Left lung (tissue), 10 donors: ENCODE data around the gene RTBDN. TPM values are rescaled to one million over a fixed set of nuclear protein-coding genes. Genes with fewer than 3 reads are reported as not detected.

Experiments
- ATAC-seq: fragments of 200-7000 bp; cut with Tn5 transposase; one replicate; pipeline ENCODE4 v1.9.1; 2020; ENCODE audit warnings: moderate library complexity
- DNase-seq, 4 donors: peaks; one replicate each; pipeline ENCODE4 v3.0.0-alpha.2; 2013 to 2020
- H3K27ac ChIP-seq, 2 donors: fragments of 200-600 bp; sonication (generic) in 1 of 2; one replicate each; pipeline versions ENCODE4 v1.5.0 to v1.8.0; 2020 to 2021
- H3K27me3 ChIP-seq, 2 donors: fragments of 200-600 bp; sonication (generic) in 1 of 2; one replicate each; pipeline versions ENCODE4 v1.5.0 to v1.8.0; 2020 to 2021
- H3K36me3 ChIP-seq, 2 donors: fragments of 200-600 bp; sonication (generic) in 1 of 2; one replicate each; pipeline versions ENCODE4 v1.5.0 to v1.8.0; 2020 to 2021
- H3K4me1 ChIP-seq, 2 donors: fragments of 200-600 bp; one replicate each; pipeline ENCODE4 v1.8.0; 2021
- H3K4me3 ChIP-seq, 2 donors: fragments of 200-600 bp; sonication (generic) in 1 of 2; one replicate each; pipeline versions ENCODE4 v1.5.0 to v1.8.0; 2020 to 2021; ENCODE audit warnings: mild to moderate bottlenecking in 1 of 2
- H3K9me3 ChIP-seq, 2 donors: fragments of 200-600 bp; sonication (generic) in 1 of 2; one replicate each; pipeline versions ENCODE4 v1.5.0 to v1.8.0; 2020 to 2021
- CTCF ChIP-seq, 2 donors: fragments of 200-600 bp; sonication (generic) in 1 of 2; IDR thresholded peaks; one replicate each; pipeline versions ENCODE4 v1.5.0 to v1.8.0; 2021; ENCODE audit warnings: antibody characterized with exemption in 2 of 2
- intact Hi-C, 2 donors: fragments of 100-400 bp; cut with DNase I; formaldehyde crosslinking; loops; one replicate each; pipeline versions ENCODE4 v1.11.2 to v1.14.2; 2022
- polyA plus RNA-seq, 6 donors: library from polyadenylated mRNA; unstranded; fragments of 120-200 nt; gene quantifications; one replicate each; pipeline ENCODE4 v1.2.1, GENCODE V29; 2013; ENCODE audit not compliant: insufficient read length in 6 of 6
- total RNA-seq, 2 donors: library from RNA; stranded (reverse); fragmentation: NEBNext Ultra II Directional; extraction: Animal tissue kit (Norgen Biotek cat#: 25700); gene quantifications; one replicate each; pipeline ENCODE4 v1.2.1, GENCODE V29; 2021
- donor health status: DM: no; HTN: yes; CAD: no.
- donor health status: DM: no; HTN: no; CAD: no.

The RTBDN gene
- total and polyA plus RNA-seq, 8 donors = 0.17 to 0.21 (median 0.20) TPM; not detected in 5

GRCh38 chr19:12784394-12784870 is 49.9 kb downstream of the RTBDN start:
- Histone ChIP-seq H3K9me3 (no peaks in the 10 kb centered on the region), H3K4me1 (peaks cover 61 to 97% of the 10 kb centered on the region in 2 donors)

DNA sequence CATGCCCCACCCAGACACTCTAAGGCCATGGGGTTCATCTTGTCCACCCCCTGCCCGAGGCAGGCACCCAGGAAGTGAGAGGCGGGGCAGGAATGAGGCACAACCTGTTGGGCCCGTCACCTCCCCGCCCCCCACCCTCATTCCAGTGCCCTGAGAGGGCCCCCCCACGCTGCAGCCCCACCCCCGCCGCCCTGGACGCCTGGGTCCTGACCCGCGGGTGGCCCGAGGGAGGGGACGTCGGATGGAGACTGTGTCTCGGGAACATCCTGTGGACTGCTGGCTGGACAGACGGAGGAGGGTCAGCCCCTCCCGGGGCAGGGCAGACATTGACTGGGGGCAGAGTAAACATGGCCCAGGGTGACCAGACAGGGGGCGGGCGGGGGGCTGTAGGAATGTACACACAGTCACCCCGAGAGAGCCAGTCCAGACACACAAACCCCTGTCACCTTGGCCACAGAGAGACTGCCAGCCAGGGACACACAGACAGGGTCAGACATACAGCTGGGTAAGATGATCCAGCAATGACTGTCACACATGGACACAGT is 50.5 kb downstream of the RTBDN start:
- Histone ChIP-seq H3K4me1 (peaks cover 59 to 97% of the 10 kb centered on the region in 2 donors), H3K9me3 (no peaks in the 10 kb centered on the region), H3K27ac (peak overlapping the region; percentile 99 to 100), H3K27me3 (no peaks in the 10 kb centered on the region), H3K36me3 (no peaks in the 10 kb centered on the region), H3K4me3 (peak overlapping the region in 1 of 2 donors; percentile 42)
- peak; percentile 29 for ATAC-seq
- peak in 2 of 4 donors; percentile 48 to 83 for DNase-seq
- intact Hi-C loops = no loop called here
- TF ChIP-seq CTCF (IDR thresholded peaks at IDR 0.05) = no peak

More at GRCh38 chr19:12784394-12784870, 49.9 kb downstream of the RTBDN start:
- DNase-seq (no peak), ATAC-seq (no peak)
- intact Hi-C loops = no loop called here
- H3K36me3 ChIP-seq = no peaks in the 10 kb centered on the region
- no peak overlapping the region for H3K4me3 ChIP-seq
- no peak for TF ChIP-seq CTCF (IDR thresholded peaks at IDR 0.05)
- no peaks in the 10 kb centered on the region for H3K27me3 ChIP-seq
- peak overlapping the region; percentile 99 to 100 for H3K27ac ChIP-seq

GRCh38 chr19:12783291-12783848 is 51.0 kb downstream of the RTBDN start:
- no peak for DNase-seq
- Histone ChIP-seq H3K4me3 (peak overlapping the region; percentile 29 to 42), H3K4me1 (peaks cover 59 to 97% of the 10 kb centered on the region in 2 donors), H3K27me3 (no peaks in the 10 kb centered on the region), H3K9me3 (no peaks in the 10 kb centered on the region), H3K36me3 (no peaks in the 10 kb centered on the region), H3K27ac (peak overlapping the region; percentile 99 to 100)
- no peak for TF ChIP-seq CTCF (IDR thresholded peaks at IDR 0.05)
- intact Hi-C loops = no loop called here
- ATAC-seq = no peak

GRCh38 chr19:12782424-12783290 is 51.7 kb downstream of the RTBDN start:
- peak; percentile 51 for ATAC-seq
- Histone ChIP-seq H3K4me1 (peaks cover 52 to 92% of the 10 kb centered on the region in 2 donors), H3K9me3 (no peaks in the 10 kb centered on the region), H3K27ac (peak overlapping the region; percentile 99 to 100), H3K27me3 (no peaks in the 10 kb centered on the region), H3K36me3 (no peaks in the 10 kb centered on the region), H3K4me3 (peak overlapping the region; percentile 29 to 42)
- TF ChIP-seq CTCF (IDR thresholded peaks at IDR 0.05) = no peak
- DNase-seq = peak; percentile 85 to 97 (median 90)
- intact Hi-C loops = no loop called here

DNA sequence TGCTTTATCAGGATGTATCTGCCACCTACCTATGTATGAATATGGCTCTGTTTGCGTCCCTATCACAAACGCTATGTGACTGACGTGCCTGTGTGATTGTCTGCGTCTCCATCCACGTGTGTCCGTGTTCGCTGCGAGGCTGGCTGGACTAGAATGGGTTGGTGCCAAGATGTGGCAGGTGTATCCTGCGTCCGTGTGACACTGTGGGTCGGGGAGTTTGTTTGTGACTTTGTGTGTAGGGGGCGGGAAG is 52.3 kb downstream of the RTBDN start:
- ATAC-seq = no peak
- Histone ChIP-seq H3K9me3 (no peaks in the 10 kb centered on the region), H3K27me3 (no peaks in the 10 kb centered on the region), H3K27ac (peak overlapping the region; percentile 99 to 100), H3K4me3 (peak overlapping the region; percentile 29 to 42), H3K4me1 (peaks cover 48 to 92% of the 10 kb centered on the region in 2 donors), H3K36me3 (no peaks in the 10 kb centered on the region)
- no peak for TF ChIP-seq CTCF (IDR thresholded peaks at IDR 0.05)
- DNase-seq = no peak
- intact Hi-C loops = no loop called here
